Umbilical cord (tissue), 2 donors: ENCODE measurements around the gene TTLL8. TPM values are rescaled to one million over a fixed set of nuclear protein-coding genes. Genes with fewer than 3 reads are reported as not detected.

Experiments used
- DNase-seq: peaks from one replicate; pipeline ENCODE4 v3.0.0-alpha.2; 2015; ENCODE audit warnings: low spot score
- total RNA-seq: library from RNA; depleted of rRNA; stranded (reverse); fragments of >200 nt; gene quantifications from one replicate; pipeline ENCODE4 v1.2.3, GENCODE V29; 2014; ENCODE audit warnings: low replicate concordance; ENCODE audit not compliant: insufficient read depth

The TTLL8 gene
- total RNA-seq, 1 donor from 2014 or later = not detected

DNA sequence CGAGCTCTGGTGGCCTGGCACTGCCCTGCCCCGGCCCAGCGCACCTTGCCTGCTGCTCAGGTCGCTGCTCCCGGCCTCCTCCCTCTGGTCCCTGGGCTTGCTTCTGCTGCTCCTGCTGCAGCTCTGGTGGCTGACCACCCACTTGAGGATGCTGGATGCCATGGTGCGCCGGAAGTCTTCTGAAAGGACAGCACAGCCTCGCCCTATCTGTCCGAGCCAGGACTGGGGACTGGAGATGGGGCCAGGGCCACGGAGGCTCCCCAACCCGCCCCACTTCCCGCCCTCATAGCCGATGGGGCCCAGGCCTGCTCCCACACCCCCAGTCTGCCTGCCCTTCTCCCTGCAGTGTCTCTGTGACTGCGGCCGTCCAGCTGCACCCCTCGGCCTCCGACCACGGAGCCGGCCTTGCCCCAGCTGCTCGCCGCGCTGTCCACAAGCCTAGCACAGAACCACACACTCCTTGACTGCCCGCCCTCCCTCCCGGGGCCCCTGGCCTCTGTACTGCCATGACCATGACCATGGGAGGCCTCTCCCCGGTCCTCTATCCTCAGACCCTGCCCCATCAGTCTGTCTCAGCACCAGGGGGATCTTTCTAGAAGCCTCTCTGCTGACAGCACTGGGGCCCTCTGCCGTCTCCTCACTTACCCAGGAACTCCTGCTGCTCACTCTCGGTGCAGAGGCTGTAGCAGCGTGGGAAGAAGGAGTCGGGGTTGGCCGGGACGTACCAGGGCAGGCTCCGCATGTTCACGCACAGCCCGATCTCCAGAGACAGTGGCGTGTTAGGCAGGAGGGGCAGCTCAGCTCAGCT, 12.7 kb downstream of the TTLL8 start:
- no peak for DNase-seq

DNA sequence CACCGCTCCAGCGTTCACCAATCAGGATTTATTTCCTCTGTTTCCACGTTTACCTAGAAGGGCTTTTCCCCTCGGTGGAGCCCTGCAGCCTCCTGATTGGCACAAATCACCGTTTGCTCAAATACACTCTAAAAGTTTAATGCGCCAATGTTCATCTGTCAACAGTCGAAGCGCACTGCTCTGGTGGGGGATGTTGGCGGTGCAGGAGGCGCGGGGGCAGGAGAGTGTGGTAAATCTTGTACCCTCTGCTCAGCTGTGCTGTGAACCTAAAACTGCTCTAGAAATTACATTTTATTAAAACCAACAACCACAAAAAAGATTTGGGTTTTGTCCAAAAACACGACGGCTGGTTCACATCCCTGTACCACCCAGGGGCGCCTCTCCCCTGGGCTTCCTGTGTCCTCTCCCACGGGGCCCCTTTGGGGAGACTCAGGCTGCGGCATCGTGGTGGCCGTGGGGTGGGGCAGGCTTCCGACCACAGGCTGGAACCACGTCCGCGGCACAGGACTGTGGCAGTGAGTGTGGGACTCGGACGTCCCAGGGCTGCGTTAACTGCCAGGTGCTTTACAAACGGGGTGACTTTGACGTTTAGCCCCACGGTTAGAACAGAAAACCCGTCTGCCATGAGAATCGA, 13.5 kb downstream of the TTLL8 start:
- no peak for DNase-seq

DNA sequence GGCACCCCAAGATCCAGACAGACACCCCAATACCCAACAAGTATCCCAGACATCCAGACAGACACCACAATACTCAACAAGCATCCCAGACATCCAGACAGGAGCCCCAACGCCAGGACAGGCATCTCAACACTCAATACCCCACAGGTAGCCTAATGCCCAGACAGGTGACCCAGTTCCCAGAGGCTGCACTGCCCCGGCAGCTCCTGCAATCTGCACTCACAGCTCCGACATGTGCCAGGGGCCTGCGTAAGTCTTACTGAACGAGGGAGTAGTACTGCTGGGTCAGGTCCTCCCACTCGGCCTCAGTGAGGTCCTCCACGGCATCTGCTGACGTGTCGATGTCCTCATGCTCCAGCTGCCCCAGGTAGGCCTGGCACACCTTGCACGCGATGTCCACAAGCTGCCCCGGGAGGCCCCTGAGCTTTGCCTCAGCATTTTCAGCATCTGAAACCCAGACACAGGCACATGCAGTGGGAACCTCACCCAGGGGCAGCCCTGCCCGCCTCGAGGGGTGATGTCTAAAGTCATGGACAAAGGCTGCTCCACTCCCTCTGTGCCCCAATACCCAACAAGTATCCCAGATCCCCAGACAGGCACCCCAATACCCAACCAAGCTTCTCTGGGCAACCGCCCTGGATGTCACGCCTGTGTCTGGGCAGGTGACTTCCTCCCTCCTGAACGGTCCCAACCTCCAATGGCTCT, 16.6 kb downstream of the TTLL8 start:
- DNase-seq = no peak

DNA sequence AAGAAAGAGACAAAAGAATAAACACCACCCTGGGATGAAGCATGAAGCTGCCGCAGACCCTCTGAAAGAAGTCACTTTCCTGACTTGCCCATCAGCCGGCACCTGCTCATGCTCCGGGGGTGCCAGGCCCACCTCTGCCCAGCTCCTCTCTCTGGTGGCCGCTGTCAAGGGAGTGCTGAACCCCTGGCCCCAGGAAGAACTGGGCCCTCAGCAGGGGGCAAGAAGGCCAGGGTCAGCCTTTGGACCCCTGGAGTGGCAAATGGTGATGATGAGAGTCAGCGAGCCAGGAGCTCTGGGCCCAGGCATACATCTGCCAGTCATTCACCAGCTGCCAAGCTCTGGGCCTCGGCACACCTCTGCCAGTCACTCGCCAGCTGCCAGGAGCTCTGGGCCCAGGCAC, 17.4 kb downstream of the TTLL8 start:
- DNase-seq = no peak

DNA sequence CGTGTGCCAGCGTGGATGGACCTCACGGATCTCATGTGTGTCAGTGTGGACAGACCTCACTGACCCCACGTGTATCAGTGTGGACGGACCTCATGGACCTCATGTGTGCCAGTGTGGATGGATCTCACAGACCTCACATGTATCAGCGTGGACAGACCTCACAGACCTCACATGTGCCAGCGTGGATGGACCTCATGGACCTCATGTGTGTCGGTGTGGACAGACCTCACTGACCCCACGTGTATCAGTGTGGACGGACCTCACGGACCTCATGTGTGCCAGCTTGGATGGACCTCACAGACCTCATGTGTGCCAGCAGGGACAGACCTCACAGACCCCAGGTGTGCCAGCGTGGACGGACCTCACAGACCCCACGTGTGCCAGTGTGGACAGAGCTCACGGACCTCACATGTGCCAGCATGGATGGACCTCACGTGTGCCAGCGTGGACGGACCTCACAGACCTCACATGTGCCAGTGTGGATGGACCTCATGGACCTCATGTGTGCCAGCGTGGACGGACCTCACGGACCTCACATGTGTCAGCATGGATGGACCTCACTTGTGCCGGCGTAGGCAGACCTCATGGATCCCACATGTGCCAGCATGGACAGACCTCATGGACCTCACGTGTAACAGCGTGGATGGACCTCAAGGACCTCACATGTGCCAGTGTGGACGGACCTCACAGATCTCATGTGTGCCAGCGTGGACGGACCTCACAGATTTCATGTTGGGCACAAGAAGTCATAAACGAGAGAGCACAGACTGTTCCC, 18.2 kb downstream of the TTLL8 start:
- DNase-seq = no peak

DNA sequence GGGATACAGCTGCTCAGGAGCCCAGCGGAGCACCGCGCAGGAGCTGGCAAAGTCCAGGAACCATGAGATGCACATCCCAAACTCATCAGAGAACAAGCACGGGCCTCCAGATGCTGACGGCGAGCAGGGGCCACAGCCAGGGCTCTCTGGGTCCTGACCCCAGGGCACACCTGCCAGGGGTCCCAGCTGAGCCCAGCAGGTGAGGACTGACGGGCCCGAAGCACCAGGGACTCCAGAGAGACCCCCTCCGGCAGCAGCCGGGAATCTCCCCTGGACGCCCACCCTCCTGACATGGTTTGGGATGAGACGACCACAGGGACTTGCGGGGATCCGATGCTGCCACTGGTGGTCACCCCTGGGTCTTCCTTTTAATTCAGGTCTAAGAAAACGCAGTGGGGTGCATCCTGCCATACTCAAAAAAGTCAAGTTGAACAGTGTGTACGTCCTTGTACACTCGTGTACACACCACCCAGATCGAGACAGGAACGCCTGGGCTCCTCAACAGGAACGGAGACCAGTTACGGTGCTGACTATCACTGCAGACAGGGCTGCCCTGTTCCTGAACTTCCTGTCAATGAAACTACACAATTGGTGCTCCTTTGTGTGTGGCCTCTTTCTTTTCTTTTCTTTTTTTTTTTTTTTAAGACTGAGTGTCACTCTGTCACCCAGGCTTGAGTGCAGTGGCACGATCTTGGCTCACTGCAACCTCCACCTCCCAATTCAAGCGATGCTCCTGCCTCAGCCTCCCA, 21.9 kb downstream of the TTLL8 start:
- DNase-seq = no peak

DNA sequence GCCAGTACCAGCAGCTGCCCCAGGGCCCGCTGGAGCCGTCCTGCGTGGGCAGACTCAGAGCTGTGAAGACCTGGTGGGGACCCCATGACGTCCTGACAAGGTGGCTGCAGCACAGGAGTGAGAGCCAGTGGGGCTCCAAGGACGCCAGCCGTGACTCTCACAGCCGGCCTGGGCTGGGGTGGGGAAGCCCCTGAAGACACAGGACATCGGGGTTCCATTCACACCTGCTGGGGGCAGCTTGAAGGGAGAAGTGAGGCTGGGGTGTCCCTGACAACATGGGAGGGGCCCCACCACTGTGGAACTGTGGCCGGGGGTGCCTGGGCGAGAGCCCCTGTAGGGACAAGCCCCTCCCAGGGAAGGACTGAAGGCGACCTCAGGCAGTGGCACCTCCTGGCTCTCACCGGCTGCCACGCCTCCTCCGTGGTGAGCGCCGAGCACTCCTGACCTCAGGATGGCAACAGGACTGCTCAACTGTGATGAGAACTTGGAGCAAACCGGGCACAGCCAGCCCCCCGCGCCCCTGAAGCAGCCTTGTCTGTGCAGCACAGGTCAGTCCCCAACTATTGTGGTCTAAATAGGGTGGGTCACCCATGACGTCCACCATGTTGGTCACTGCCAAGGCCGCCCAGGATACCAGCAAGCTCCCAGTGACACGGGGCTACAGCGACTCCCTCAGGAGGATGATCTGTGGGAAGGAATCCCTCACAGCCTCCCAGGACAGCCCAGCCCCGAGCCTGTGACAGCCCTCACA, 22.8 kb downstream of the TTLL8 start:
- no peak for DNase-seq

DNA sequence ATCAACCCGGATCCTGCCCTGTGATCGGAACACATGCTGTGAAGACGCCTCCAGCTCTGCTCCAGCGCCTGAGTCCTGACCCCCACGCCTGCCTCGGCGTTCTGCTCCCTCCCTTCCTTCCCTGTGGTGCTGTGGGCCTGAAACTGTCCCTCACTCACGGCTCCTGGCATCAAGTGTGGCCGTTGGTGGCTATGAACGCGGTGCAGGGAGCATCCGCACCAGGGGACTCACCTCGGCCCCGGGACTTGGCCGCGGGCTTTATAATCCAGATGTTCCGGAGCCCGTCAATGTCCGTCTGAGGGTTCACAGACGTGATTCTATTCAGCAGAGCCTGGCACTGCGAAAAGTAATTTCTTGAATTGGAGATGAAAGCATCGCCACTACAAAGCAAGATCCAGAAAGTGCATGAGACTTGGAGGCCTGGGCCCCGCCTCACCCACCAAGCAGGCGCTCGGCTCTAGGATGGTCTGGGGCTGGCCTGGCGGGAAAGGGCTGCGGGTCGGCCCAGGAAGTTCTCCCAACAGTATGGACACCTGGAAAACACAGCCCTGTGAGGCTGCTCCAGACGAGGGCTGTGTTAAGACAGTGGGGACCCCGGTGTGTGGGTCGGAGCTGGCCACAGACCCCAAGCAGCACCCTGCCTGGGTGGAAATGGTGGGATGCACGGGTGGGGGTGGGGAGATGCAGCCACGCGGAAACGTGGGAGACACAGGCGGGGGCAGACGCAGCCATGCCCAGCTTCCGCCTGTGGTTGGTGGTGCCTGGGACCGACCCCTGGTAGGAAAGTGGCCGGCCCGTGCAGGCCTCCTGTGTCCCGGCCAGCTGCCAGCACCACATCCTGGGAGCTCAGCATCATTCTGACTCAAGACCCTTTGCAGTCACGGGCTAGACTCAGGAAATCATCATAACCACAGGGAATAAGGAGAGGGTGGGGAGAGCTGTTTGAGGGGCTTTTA, 23.7 kb downstream of the TTLL8 start:
- DNase-seq = no peak

DNA sequence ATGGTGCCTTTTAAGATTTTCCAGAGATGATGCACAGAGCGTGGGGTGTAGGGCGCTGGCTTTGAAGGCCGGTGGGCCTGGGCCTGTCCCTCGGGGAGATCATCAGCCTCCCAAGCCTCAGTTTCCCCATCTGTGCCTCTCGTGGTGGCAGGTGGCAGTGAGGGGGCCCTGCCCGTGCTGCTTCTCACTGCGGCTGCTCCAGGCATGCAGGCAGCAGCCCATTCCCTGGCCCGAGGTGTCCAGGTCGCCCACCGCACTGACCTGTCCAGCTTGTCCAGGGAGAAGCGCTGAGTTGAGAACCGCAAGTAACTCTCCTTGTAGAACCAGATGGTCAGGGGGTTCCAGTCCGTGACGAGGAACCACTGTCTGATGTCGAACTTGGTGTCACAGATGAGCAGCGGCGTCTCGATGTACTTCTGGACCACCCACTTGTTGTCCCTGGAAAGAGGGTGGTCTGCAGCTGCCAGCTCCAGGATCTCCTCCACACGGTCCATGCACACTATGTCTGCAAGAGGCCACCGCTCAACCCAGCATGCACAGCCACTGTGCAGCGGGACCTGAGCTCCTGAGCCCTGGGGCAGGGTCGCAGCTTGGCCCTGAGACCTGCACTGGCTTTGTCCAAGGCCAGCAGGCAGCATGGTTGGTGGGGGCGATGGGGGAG, 25.0 kb downstream of the TTLL8 start:
- no peak for DNase-seq

DNA sequence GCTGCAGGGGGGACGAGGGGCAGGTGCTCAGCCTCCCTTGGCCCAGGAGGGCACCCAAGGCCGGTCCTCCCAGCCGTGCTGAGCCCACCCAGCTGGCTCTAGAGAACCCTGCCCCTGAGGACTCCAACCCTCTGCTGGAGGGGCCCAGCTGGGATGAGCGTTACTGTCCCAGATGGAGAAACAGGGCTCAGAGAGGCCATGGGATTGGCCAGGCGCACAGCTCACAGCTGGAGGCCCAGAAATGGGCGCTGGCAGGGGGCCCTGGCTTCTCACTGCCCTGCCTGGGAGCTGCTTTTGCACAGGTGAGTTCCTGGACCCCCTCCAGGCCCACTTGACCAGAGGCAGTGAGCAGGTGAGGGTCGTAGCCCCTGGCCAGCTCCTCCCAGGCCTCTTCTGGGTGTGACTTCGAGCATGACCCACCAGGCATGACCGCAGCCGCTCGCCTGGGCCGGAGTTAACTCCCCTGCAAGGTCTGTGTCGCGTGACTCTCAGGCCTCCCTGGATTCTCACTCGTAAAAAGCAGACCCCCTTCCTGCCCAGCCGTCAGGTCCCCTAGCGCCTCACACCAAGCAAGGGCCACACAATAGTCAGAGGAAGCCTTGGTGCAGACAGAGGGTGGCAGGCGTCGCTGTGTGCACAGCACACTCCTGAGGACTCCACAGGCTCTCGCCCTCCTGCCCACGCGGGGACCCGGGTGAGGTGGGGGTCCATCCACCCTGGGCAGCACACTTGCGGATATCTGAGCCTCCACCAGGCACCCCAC, 25.8 kb downstream of the TTLL8 start:
- DNase-seq = no peak

DNA sequence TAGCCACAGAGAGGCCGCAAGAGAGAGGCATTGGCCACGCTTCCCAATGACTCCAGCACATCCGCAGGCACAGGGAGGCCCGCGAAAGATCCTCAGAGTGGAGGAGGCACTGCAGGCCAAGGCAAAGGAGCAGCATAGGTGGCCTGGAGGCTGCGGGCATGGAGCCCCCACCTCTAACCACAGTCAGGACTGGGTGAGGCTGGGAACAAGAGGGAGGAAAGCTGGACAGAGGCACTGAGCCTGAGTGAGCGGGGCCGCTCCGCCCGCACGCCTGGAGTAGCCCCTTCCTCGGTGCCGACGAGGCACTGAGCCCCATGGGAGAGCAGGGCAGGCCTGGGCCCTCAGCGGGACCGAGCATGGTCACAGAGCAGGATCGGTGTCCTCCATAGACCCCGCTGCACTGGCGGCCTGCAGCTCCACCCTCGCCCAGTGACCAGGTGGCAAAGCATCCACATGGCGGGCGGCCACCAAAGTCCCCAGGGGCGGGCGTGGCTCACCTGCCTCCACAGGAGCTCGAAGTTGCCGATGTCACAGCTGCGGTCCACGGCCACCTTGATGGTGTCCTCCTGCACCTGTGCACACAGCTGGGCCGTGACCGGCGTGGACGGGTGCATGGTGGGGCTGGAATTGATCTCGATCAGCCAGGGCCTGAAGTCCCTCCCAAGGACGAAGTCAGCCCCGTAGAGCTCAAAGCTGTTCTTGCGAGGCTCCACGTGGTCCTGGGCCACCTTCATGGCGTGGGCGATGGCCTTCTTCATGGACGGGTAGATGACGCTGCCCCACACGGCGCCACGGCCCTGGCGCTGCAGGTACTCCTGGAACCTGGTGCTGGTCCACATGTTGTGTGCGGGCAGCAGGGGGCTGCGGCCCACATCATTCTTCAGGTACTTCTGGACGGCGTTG, 26.7 kb downstream of the TTLL8 start:
- DNase-seq = no peak

DNA sequence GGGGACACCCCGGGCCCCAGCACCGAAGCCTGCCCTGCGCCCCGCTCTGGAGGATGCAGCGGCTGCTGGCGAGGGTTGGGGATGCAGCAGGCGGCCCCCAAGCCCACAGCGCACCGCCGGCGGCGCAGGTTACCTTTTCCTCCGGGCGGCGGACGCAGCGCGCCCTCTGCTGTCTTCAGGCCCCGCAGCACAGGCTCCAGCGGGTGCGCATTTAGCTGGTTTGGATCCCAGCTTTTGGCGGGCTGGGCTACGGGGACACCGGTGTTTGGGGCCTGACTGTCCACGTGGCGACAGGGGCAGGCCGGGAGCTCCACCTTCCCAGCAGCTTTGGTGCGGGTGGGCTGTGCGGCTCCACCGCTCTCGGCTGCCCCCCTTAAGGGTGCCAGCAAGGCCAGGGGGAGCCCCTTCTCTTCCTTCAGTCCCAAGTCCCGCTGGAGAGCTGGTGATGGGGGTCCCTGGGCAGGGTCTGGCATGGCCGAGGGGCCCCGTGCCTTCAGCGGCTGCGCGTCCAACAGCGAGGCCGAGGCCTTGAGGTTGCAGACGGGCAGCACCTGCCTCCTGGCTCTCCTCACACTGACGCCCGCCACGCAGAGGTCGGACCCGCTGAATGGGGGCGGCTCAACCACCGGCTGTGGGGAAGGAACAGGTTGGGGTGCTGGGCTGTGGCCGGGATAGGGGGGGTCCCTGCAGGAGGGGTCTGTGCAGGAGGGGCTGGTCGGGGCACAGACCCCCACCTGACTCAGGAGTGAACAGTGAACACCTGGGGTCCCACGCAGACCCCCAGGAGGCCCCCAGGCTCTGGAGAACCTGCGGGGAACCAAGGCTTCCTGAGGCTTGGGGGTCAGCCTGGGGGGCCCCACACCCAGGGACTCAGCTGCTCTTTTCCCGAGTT, 27.6 kb downstream of the TTLL8 start:
- DNase-seq = peak; percentile 60

DNA sequence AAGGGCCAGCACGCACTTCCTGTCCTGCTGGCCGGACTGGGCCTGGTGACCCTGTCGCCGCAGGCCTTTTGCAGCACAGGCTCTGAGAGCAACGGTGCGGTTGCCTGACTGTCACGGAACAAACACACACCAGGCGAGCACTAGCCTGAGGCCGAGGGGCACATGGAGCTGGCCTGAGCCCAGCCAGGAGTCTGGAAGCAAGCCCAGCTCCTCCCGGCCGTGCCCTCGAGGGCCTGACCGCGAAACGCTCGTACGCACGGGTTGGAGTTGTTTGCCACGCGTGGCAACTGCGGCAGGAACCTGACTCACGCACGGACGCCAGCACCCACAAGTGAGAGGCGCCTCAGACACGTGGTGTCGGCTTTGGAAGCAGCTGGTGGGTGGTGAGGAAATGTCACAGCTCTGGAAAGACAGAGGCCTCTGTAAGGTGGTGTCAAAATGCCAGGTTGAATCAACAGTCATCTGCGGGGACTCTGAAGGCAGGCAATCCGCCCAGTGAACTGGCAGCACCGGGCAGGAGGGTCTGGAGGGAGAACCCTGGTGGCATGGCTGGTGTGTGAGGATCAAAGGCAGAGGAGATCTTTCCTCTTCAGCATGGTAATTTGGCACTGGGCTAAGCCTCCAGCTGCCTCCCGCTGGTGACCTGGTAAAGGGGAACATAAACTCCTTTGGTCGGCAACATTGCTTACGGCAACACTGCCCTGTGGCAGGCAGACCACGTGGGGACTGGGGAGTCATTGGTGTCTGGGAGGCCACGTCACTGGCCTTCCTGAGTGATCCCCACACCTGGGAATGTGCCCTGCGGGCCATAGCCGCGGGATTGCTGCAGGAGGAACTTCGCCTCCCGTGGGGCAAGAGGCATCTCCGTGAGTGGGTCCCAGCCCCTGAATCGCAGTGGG, 30.2 kb downstream of the TTLL8 start:
- no peak for DNase-seq

DNA sequence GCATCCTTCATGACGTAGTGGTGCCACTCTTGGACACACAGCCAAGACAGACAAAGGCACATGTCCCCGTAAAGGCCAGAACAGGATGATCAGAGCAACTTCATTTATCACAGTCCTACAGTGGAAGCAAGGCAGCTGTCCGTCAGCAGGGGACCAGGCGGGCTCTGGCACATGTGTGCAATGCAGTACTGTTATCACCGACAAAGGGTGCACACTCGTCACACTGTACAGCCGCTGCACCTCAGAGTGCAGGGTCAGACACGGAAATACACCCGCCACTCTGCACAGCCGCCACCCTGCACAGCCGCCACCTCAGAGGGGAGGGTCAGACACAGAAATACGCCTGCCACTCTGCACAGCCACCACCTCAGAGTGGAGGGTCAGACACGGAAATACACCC, 32.1 kb downstream of the TTLL8 start:
- no peak for DNase-seq
